WTC11 (cell line): ENCODE measurements around the gene OR2V1.

Source experiments
- ESRRA ChIP-seq: sonication (generic); formaldehyde crosslinking; IDR thresholded peaks from 2 replicates; pipeline ENCODE4 v1.8.1; 2022; ENCODE audit warnings: mild to moderate bottlenecking, missing genetic modification reagents, borderline replicate concordance
- HMGA2 ChIP-seq: fragments of 250-450 bp; sonication (Bioruptor Pico); IDR thresholded peaks from 2 replicates; pipeline ENCODE4 v1.4.0; 2021; ENCODE audit warnings: mild to moderate bottlenecking, moderate library complexity
- JUN ChIP-seq: sonication (generic); formaldehyde crosslinking; IDR thresholded peaks from 2 replicates; pipeline ENCODE4 v1.8.0; 2023; ENCODE audit warnings: mild to moderate bottlenecking, missing genetic modification reagents
- NFE2L1 ChIP-seq: sonication (generic); formaldehyde crosslinking; IDR thresholded peaks from 2 replicates; pipeline ENCODE4 v1.8.1; 2023; ENCODE audit warnings: missing genetic modification reagents
- SP1 ChIP-seq: sonication (generic); formaldehyde crosslinking; conservative IDR thresholded peaks from 2 replicates; pipeline ENCODE4 v1.8.1; 2022; ENCODE audit warnings: missing genetic modification reagents
- TF ChIP-seq, protein P1 (sequence below): fragments of 200-600 bp; IDR thresholded peaks from 2 replicates; pipeline ENCODE4 v1.8.0; 2022; ENCODE audit warnings: antibody characterized with exemption
- TF ChIP-seq, protein P2 (sequence below): sonication (generic); formaldehyde crosslinking; IDR thresholded peaks from 2 replicates; pipeline ENCODE4 v1.8.0; 2022; ENCODE audit warnings: mild to moderate bottlenecking, missing genetic modification reagents

DNA sequence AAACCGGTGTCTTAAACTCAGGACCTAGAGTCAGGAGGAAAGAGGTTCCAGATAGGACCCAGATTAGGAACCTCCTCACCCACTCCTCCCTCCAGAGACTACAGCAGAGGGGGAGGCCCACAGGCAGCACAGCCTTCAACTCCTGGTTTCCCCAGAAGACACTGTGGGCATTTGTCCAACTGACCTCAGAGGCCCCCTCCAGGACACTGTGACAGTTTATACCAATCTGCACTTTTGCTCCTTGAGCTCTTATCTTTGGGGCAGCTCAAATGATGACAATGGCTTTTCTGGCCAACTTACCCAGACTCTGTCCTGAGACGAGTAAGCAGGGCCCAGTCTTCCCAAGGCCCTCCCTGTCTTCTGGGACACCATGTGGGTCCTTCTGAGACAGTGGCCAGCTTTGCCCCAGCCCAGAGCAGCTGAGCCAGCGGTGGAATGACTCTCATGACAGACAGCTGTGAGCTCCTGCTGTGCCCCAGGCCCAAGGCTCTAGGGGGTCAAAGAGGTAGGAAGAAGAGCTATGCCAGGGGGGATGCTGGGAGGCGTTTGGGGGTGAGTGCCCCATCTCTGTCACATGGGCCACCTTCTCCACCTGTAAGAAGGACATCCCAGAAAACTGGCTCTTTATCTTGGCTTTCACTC, 30.7 kb upstream of the OR2V1 start:
- TF ChIP-seq NFE2L1 (CRISPR knock-in tag) (no peak), ESRRA (CRISPR knock-in tag) (no peak), JUN (CRISPR knock-in tag) (no peak), HMGA2 (CRISPR knock-in tag) (no peak), SP1 (CRISPR knock-in tag) (no peak)
- TF ChIP-seq, protein P1, sequence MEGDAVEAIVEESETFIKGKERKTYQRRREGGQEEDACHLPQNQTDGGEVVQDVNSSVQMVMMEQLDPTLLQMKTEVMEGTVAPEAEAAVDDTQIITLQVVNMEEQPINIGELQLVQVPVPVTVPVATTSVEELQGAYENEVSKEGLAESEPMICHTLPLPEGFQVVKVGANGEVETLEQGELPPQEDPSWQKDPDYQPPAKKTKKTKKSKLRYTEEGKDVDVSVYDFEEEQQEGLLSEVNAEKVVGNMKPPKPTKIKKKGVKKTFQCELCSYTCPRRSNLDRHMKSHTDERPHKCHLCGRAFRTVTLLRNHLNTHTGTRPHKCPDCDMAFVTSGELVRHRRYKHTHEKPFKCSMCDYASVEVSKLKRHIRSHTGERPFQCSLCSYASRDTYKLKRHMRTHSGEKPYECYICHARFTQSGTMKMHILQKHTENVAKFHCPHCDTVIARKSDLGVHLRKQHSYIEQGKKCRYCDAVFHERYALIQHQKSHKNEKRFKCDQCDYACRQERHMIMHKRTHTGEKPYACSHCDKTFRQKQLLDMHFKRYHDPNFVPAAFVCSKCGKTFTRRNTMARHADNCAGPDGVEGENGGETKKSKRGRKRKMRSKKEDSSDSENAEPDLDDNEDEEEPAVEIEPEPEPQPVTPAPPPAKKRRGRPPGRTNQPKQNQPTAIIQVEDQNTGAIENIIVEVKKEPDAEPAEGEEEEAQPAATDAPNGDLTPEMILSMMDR, result no peak
- TF ChIP-seq, protein P2, sequence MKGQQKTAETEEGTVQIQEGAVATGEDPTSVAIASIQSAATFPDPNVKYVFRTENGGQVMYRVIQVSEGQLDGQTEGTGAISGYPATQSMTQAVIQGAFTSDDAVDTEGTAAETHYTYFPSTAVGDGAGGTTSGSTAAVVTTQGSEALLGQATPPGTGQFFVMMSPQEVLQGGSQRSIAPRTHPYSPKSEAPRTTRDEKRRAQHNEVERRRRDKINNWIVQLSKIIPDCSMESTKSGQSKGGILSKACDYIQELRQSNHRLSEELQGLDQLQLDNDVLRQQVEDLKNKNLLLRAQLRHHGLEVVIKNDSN (CRISPR knock-in tag), result no peak
